ENCODE results near the gene CIAO1. TPM values are rescaled to one million over a fixed set of nuclear protein-coding genes. Genes with fewer than 3 reads are reported as not detected.
"Not testable (repeated sequence)": the region's sequence is repeated elsewhere in the genome, so short reads cannot be mapped to it uniquely, and the experiment has no call there.

The CIAO1 gene
- total and polyA plus RNA-seq, 9 donors = 39.5 to 48.4 (median 42.8) TPM

DNA sequence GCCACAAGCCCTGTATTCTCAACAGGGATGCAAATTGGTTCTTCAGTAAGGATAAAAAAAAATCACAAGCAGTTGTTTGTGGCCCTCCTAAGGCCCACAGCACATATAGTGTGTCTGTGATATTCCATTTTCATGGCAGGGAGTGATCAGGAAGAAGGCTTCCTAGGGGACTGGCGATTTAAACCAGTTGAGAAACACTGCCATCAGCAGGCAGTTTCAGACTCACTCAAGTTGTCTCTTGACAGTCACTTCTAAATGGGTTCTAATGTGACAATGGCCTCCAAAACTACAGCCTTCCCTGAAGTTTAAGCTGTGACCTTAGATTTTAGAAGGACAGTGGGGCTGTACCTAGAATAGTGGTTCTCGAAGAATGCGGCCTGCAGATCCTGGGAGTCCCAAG is 6.0 kb downstream of the CIAO1 start:
- WGBS (ENCODE audit: insufficient coverage) = 90% methylated on average over 2 of the region's 3 CpGs
- H3K27me3 ChIP-seq (ENCODE audit: control insufficient read depth, insufficient read depth, low read length) = no peaks in the 10 kb centered on the region
- no peak overlapping the region for H3K4me3 ChIP-seq (ENCODE audit: low read length)

DNA sequence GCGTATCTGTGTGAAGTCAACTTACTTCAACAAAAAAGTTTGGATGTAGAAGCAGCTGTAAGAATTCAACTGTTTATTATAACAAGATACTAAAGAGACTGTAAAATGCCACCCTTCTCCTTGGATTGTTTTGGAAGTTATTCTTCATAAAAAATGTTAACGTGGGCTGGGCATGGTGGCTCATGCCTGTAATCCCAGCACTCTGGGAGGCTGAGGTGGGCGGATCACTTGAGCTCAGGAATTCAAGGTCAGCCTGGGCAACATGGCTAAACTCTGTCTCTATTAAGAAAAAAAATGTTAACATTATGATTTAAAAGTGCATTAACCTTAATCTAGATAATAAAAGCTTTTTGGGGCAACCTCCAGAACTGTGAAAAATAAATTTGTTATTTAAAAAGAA is 7.7 kb downstream of the CIAO1 start:
- DNase-seq = no peak
- Histone ChIP-seq H3K36me3 (ENCODE audit: control insufficient read depth, insufficient read depth, low read length) (peaks cover 76% of the 10 kb centered on the region), H3K27me3 (ENCODE audit: control insufficient read depth, insufficient read depth, low read length) (no peaks in the 10 kb centered on the region), H3K27ac (ENCODE audit: low read length) (no peak overlapping the region), H3K4me1 (ENCODE audit: control insufficient read depth, insufficient read depth, low read length) (no peaks in the 10 kb centered on the region), H3K9me3 (replicated peaks; ENCODE audit: control insufficient read depth, low read depth, low read length) (no peaks in the 10 kb centered on the region), H3K4me3 (ENCODE audit: low read length) (no peak overlapping the region)
- no CpG with 5 or more reads among the region's 3 CpGs for WGBS (ENCODE audit: insufficient coverage)

More for the DNA sequence above, 6.0 kb downstream of the CIAO1 start:
- H3K9me3 ChIP-seq (replicated peaks; ENCODE audit: control insufficient read depth, low read depth, low read length) = no peaks in the 10 kb centered on the region
- DNase-seq = no peak
- peaks cover 6% of the 10 kb centered on the region for H3K4me1 ChIP-seq (ENCODE audit: control insufficient read depth, insufficient read depth, low read length)
- peaks cover 74% of the 10 kb centered on the region for H3K36me3 ChIP-seq (ENCODE audit: control insufficient read depth, insufficient read depth, low read length)
- no peak overlapping the region for H3K27ac ChIP-seq (ENCODE audit: low read length)

DNA sequence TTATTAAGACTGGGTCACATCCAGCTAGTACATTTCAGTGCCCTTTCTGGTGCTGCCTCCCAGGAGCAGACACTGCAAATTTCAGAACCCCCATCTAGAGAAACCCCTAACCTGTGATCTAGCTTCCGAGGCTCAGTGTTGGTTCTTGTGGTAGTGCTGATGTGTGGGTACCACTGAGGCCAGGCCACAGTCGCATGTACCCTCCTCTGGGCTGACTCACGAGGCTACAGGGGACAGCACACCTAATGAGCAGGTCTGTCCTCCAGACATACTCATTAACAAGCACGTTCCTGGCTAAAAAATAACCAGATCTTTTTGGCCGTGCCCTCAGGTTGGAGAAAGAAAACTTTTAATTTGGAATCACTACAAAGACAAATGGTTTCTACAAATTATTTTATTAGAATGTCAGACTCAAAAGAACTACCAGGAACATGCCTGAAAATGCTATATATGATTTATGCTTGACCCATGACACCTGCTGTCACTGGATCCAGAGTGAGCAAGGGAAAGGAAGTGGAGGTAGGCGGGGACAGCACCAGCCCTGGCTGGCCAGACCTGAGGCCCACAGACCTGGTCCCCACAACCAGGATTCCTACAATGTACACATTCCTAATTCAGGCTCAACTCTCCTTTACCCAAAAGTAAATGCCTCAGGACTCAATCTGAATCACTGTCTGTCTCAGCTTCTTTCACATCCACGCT is 8.5 kb downstream of the CIAO1 start:
- Histone ChIP-seq H3K4me1 (ENCODE audit: control insufficient read depth, insufficient read depth, low read length) (no peaks in the 10 kb centered on the region), H3K27me3 (ENCODE audit: control insufficient read depth, insufficient read depth, low read length) (no peaks in the 10 kb centered on the region), H3K36me3 (ENCODE audit: control insufficient read depth, insufficient read depth, low read length) (peaks cover 76% of the 10 kb centered on the region), H3K9me3 (replicated peaks; ENCODE audit: control insufficient read depth, low read depth, low read length) (no peaks in the 10 kb centered on the region), H3K27ac (ENCODE audit: low read length) (no peak overlapping the region), H3K4me3 (ENCODE audit: low read length) (no peak overlapping the region)
- WGBS (ENCODE audit: insufficient coverage) = 92% methylated on average over 2 of the region's 7 CpGs
- DNase-seq = no peak

DNA sequence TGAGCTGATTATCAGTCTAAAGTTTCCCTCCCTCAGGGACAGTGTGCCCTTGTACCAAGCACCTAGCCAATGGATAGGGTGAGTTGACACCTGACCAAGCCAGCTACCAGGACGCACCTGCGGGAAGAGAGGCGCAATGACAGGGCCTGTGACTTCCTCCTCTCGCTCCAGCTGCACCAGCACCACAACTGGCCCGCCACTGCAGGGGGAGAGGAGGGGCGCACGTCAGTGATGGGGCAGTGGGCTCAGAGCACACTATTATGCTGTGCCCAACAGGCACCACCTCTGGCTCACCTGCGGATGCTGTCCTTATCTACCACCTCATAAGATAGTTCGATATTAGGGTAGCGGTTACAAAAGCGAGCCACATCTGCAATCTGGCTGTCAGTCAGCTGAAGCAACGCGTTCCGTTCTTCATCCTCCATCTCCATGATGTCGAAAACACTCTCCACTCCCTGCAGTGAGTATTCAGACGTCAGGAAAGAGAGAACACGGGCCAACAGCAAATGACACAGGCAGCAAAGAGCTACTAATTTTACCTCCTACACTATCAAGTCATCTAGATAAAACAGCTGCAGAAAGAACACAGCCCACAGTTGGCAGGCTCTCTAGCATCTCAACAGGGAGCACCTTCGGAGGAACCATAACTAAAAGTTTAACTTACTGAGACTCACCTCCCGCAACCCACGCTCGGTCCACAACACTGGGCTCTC is 10.9 kb downstream of the CIAO1 start:
- 93% methylated on average over 16 of the region's 21 CpGs for WGBS (ENCODE audit: insufficient coverage)
- DNase-seq = no peak
- H3K9me3 ChIP-seq (replicated peaks; ENCODE audit: control insufficient read depth, low read depth, low read length) = no peaks in the 10 kb centered on the region
- H3K36me3 ChIP-seq (ENCODE audit: control insufficient read depth, insufficient read depth, low read length) = peaks cover 74% of the 10 kb centered on the region
- H3K4me3 ChIP-seq (ENCODE audit: low read length) = no peak overlapping the region
- no peaks in the 10 kb centered on the region for H3K27me3 ChIP-seq (ENCODE audit: control insufficient read depth, insufficient read depth, low read length)
- H3K27ac ChIP-seq (ENCODE audit: low read length) = no peak overlapping the region
- no peaks in the 10 kb centered on the region for H3K4me1 ChIP-seq (ENCODE audit: control insufficient read depth, insufficient read depth, low read length)

DNA sequence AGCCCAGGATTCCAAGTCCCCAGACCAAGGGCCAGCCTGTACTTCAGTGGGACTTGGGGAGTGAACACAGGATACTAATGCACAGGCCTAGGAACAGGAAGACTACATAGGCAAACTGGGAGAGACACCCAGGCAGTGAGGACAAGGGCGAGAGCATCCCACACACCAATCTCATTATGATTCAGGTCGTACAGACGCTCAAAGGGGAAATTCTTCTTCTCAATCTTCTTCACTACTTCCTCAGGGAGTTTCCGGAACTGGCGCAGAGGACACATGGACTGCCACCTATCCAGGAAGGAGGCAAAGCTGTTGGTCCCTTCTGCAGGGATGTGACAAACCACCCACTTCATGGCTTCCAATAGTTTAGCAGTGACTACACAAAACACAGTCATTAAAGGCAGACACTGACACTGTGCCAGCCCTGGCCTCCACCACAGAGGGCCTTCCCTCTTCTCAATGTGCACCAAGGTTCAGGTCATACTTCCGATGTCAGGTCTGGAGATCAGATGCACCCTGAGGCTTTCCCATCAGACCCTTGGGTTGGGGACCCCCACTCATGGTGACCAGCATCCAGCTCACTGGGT is 21.3 kb downstream of the CIAO1 start:
- Histone ChIP-seq H3K9me3 (replicated peaks; ENCODE audit: control insufficient read depth, low read depth, low read length) (no peaks in the 10 kb centered on the region), H3K4me3 (ENCODE audit: low read length) (no peak overlapping the region), H3K36me3 (ENCODE audit: control insufficient read depth, insufficient read depth, low read length) (peaks cover 96% of the 10 kb centered on the region), H3K27me3 (ENCODE audit: control insufficient read depth, insufficient read depth, low read length) (no peaks in the 10 kb centered on the region), H3K4me1 (ENCODE audit: control insufficient read depth, insufficient read depth, low read length) (no peaks in the 10 kb centered on the region), H3K27ac (ENCODE audit: low read length) (no peak overlapping the region)
- 88% methylated on average over 6 of the region's 6 CpGs for WGBS (ENCODE audit: insufficient coverage)
- DNase-seq = no peak

DNA sequence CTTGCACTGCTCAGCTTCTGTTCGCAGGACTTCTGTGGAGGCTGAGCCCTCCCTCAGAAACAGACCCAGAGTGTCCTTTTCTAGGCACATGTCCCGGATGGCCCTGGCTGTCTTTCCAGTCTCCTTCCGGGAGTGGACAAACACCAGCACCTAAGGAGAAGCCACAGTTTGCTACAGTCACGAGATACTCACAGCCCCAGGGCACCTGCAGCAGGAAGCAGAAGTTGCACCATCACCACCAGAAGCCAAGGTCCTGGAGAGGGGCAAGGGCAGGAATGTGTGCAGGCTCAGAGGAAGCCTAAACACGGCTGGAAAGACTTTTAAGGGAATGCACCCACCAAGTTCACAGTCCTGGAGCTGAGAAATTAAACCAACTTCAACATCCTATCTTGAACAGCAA is 25.7 kb downstream of the CIAO1 start:
- Histone ChIP-seq H3K4me1 (ENCODE audit: control insufficient read depth, insufficient read depth, low read length) (no peaks in the 10 kb centered on the region), H3K27me3 (ENCODE audit: control insufficient read depth, insufficient read depth, low read length) (no peaks in the 10 kb centered on the region), H3K4me3 (ENCODE audit: low read length) (no peak overlapping the region), H3K36me3 (ENCODE audit: control insufficient read depth, insufficient read depth, low read length) (peaks cover 92% of the 10 kb centered on the region), H3K9me3 (replicated peaks; ENCODE audit: control insufficient read depth, low read depth, low read length) (no peaks in the 10 kb centered on the region), H3K27ac (ENCODE audit: low read length) (no peak overlapping the region)
- no peak for DNase-seq
- 100% methylated on average over 3 of the region's 5 CpGs for WGBS (ENCODE audit: insufficient coverage)

DNA sequence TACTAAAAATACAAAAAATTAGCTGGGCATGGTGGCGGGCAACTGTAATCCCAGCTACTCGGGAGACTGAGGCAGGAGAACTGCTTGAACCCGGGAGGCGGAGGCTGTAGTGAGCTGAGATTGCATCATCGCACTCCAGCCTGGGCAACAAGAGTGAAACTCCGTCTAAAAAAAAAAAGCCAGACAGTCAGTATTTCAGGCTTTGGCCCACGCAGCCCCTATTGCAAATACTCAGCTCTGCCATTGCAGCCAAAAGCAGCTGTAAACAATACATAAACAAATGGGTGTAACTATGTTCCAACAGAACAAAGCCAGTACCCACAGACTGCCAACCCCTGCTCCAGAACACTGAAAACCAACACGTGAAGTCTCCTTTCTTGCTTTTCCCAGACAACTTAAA is 28.2 kb downstream of the CIAO1 start:
- not testable (repeated sequence) for H3K9me3 ChIP-seq (replicated peaks; ENCODE audit: control insufficient read depth, low read depth, low read length); DNase-seq; H3K27me3 ChIP-seq (ENCODE audit: control insufficient read depth, insufficient read depth, low read length); H3K27ac ChIP-seq (ENCODE audit: low read length); H3K4me1 ChIP-seq (ENCODE audit: control insufficient read depth, insufficient read depth, low read length); H3K4me3 ChIP-seq (ENCODE audit: low read length)
- peaks cover 91% of the 10 kb centered on the region for H3K36me3 ChIP-seq (ENCODE audit: control insufficient read depth, insufficient read depth, low read length)
- WGBS (ENCODE audit: insufficient coverage) = 95% methylated on average over 6 of the region's 8 CpGs

DNA sequence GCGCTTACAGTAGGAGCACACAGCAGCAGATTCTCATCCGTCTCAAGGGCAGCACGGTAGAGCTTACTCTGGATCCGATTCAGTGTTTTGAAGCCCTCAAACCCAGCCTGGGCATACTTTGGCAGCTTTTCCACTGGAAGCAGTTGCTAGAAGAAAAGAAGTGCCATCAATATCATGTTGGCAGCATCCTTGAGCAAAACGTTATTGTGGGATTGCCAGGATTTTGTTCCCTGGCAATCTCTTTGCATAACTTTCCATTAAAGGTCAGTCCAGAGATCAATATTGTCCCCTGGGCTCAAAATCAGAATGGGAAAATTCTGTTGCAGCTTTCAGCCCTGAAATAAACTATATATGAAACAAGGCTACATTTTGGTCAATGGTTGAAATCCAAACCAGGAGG is 30.9 kb downstream of the CIAO1 start:
- no peaks in the 10 kb centered on the region for H3K4me1 ChIP-seq (ENCODE audit: control insufficient read depth, insufficient read depth, low read length)
- H3K4me3 ChIP-seq (ENCODE audit: low read length) = no peak overlapping the region
- no peaks in the 10 kb centered on the region for H3K9me3 ChIP-seq (replicated peaks; ENCODE audit: control insufficient read depth, low read depth, low read length)
- no peak for DNase-seq
- 93% methylated on average over 5 of the region's 5 CpGs for WGBS (ENCODE audit: insufficient coverage)
- H3K36me3 ChIP-seq (ENCODE audit: control insufficient read depth, insufficient read depth, low read length) = peaks cover 89% of the 10 kb centered on the region
- no peaks in the 10 kb centered on the region for H3K27me3 ChIP-seq (ENCODE audit: control insufficient read depth, insufficient read depth, low read length)
- H3K27ac ChIP-seq (ENCODE audit: low read length) = no peak overlapping the region

DNA sequence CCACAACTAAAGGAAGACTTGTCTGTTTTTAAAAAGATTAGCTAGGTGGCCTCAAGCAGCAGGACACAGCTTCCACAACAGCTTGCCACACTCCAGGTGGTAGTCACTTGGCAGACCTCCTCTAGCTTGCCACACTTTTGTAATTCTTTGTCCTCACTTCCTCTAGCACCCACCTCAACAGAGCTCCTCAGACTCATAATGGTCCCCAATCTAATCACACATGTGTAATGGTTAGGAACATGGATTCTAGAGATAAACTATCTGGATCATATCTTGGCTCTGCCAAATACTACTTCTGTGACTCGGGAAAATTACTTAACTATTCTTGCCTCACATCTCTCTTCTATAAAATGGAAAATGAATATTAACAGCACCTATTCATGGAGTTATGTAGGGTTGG is 35.8 kb downstream of the CIAO1 start:
- WGBS (ENCODE audit: insufficient coverage) = no CpG with 5 or more reads among the region's 1 CpG
- Histone ChIP-seq H3K27me3 (ENCODE audit: control insufficient read depth, insufficient read depth, low read length) (no peaks in the 10 kb centered on the region), H3K36me3 (ENCODE audit: control insufficient read depth, insufficient read depth, low read length) (peaks cover 66% of the 10 kb centered on the region), H3K9me3 (replicated peaks; ENCODE audit: control insufficient read depth, low read depth, low read length) (no peaks in the 10 kb centered on the region), H3K27ac (ENCODE audit: low read length) (no peak overlapping the region), H3K4me3 (ENCODE audit: low read length) (no peak overlapping the region), H3K4me1 (ENCODE audit: control insufficient read depth, insufficient read depth, low read length) (peaks cover 13% of the 10 kb centered on the region)
- no peak for DNase-seq

DNA sequence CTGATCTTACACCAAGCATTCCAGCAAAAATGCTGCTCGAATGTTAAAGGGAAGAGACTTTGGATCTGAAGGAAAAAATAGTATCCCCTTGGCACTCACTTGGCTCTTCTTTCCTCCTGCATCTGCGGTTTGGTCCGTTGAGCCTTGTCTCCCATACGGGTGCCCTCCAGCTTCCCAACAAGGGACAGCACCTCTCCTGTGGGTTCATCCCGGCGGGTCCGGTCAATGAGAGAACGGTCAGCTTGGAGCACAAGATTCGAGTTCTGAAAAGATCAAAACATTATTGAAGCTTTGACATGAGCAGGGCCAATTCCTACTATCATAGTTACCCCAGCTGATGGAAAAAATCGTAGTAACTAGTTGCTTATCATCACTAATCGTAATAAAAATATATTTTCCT is 38.6 kb downstream of the CIAO1 start:
- Histone ChIP-seq H3K4me3 (ENCODE audit: low read length) (peak overlapping the region; percentile 89), H3K36me3 (ENCODE audit: control insufficient read depth, insufficient read depth, low read length) (peaks cover 39% of the 10 kb centered on the region), H3K27ac (ENCODE audit: low read length) (no peak overlapping the region), H3K9me3 (replicated peaks; ENCODE audit: control insufficient read depth, low read depth, low read length) (no peaks in the 10 kb centered on the region), H3K4me1 (ENCODE audit: control insufficient read depth, insufficient read depth, low read length) (peaks cover 13% of the 10 kb centered on the region), H3K27me3 (ENCODE audit: control insufficient read depth, insufficient read depth, low read length) (no peaks in the 10 kb centered on the region)
- DNase-seq = no peak
- WGBS (ENCODE audit: insufficient coverage) = 66% methylated on average over 6 of the region's 11 CpGs
